Peyer's patch (tissue), 4 donors: ENCODE measurements around the gene CUL1. TPM values are rescaled to one million over a fixed set of nuclear protein-coding genes. Genes with fewer than 3 reads are reported as not detected.

Experiments used
- DNase-seq, 3 donors: peaks; one replicate each; pipeline ENCODE4 v3.0.0-alpha.2; 2017 to 2019
- H3K27ac ChIP-seq, 4 donors: fragments of 200-600 bp; sonication (generic); one replicate each; pipeline ENCODE4 v1.5.1; 2016 to 2019
- H3K27me3 ChIP-seq, 2 donors: fragments of 200-600 bp; sonication (generic); one replicate each; pipeline ENCODE4 v1.5.1; 2019
- H3K36me3 ChIP-seq, 3 donors: fragments of 200-600 bp; sonication (generic); one replicate each; pipeline ENCODE4 v1.5.1; 2016 to 2019
- H3K4me1 ChIP-seq, 4 donors: fragments of 200-600 bp; sonication (generic); one replicate each; pipeline ENCODE4 v1.5.1; 2016 to 2019
- H3K4me3 ChIP-seq, 4 donors: fragments of 200-600 bp; sonication (generic); 1 replicate in 3 of 4; 2 replicates in 1 of 4; pipeline ENCODE4 v1.5.1; 2016 to 2019; ENCODE audit warnings: mild to moderate bottlenecking in 1 of 4
- H3K9me3 ChIP-seq, 4 donors: fragments of 200-600 bp; sonication (generic); one replicate each; pipeline ENCODE4 v1.5.1; 2016 to 2019; ENCODE audit warnings: mild to moderate bottlenecking in 1 of 4
- POLR2A ChIP-seq, 2 donors: fragments of 450-650 bp; IDR thresholded peaks; one replicate each; pipeline ENCODE4 v1.5.1; 2017; ENCODE audit warnings: antibody characterized with exemption in 2 of 2, mild to moderate bottlenecking in 2 of 2, moderate library complexity in 2 of 2
- total RNA-seq, 4 donors: library from RNA; depleted of rRNA; stranded (reverse); fragments of >200 nt; gene quantifications; one replicate each; pipeline ENCODE4 v1.1.0, GENCODE V29; 2016
- TF ChIP-seq, protein P1 (sequence below), 6 experiments: fragments of 450-650 bp in 4 of 6; fragments of 200-600 bp in 2 of 6; sonication (generic) in 1 of 6; IDR thresholded peaks; one replicate each; pipeline ENCODE4 v1.5.1; 2017 to 2019; ENCODE audit warnings: antibody characterized with exemption in 6 of 6, mild to moderate bottlenecking in 3 of 6, moderate library complexity in 1 of 6

Gene CUL1
- total RNA-seq, 4 donors from 2014 or later = 29.5 to 86.6 (median 35.8) TPM

DNA sequence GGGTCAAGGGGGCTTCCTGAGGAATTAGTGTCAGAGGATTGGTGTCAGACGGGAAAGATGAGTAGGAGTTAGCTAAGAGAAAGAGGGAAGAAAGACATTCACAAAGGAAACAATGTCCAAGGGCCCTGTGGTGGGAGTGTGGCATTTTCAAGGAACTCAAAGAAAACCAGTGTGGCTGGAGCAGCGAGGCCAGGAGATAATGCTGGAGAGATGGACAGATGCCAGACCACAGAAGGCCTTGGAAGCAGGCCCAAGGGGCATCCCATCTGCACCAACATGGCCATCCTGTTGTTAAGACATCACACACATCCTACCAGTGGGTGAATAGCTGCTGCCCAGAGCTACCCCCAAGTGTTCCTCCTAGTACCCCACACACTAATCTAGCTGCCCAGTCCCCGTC is 36.1 kb upstream of the CUL1 start:
- DNase-seq = no peak
- H3K27me3 ChIP-seq = no peaks in the 10 kb centered on the region
- no peak overlapping the region for H3K27ac ChIP-seq
- no peaks in the 10 kb centered on the region for H3K9me3 ChIP-seq
- H3K36me3 ChIP-seq = no peaks in the 10 kb centered on the region
- H3K4me1 ChIP-seq = no peaks in the 10 kb centered on the region
- TF ChIP-seq, protein P1, sequence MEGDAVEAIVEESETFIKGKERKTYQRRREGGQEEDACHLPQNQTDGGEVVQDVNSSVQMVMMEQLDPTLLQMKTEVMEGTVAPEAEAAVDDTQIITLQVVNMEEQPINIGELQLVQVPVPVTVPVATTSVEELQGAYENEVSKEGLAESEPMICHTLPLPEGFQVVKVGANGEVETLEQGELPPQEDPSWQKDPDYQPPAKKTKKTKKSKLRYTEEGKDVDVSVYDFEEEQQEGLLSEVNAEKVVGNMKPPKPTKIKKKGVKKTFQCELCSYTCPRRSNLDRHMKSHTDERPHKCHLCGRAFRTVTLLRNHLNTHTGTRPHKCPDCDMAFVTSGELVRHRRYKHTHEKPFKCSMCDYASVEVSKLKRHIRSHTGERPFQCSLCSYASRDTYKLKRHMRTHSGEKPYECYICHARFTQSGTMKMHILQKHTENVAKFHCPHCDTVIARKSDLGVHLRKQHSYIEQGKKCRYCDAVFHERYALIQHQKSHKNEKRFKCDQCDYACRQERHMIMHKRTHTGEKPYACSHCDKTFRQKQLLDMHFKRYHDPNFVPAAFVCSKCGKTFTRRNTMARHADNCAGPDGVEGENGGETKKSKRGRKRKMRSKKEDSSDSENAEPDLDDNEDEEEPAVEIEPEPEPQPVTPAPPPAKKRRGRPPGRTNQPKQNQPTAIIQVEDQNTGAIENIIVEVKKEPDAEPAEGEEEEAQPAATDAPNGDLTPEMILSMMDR (IDR thresholded peaks at IDR 0.05) = no peak
- no peak for TF ChIP-seq POLR2A (IDR thresholded peaks at IDR 0.05)
- H3K4me3 ChIP-seq = no peak overlapping the region

DNA sequence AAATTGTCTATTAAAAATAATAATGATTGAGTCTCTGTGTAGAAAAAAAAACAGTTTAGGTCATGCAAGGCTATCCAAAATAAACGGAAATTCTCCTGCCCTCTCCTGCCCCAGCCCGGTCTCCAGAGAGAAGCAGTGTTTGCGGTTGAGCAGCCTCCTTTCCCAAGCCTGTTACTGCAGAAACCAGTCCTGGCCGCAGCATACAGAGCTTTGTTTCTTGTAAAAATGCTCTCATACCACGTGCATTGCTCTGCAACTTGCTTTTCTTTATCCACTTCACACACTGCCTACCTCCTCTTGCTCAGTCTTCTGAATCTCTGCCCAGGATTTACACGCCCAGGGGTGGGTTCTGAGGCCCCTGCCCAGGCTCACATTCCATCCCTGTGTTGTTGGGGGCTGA is 34.4 kb upstream of the CUL1 start:
- H3K4me1 ChIP-seq = no peaks in the 10 kb centered on the region
- H3K27ac ChIP-seq = no peak overlapping the region
- TF ChIP-seq, protein P1 (IDR thresholded peaks at IDR 0.05) = no peak
- TF ChIP-seq POLR2A (IDR thresholded peaks at IDR 0.05) = no peak
- no peak overlapping the region for H3K4me3 ChIP-seq
- no peak for DNase-seq
- no peaks in the 10 kb centered on the region for H3K36me3 ChIP-seq
- no peaks in the 10 kb centered on the region for H3K27me3 ChIP-seq
- no peaks in the 10 kb centered on the region for H3K9me3 ChIP-seq

- Histone ChIP-seq H3K9me3 (no peaks in the 10 kb centered on the region), H3K4me1 (no peaks in the 10 kb centered on the region), H3K27me3 (no peaks in the 10 kb centered on the region), H3K36me3 (no peaks in the 10 kb centered on the region), H3K27ac (no peak overlapping the region), H3K4me3 (no peak overlapping the region)
- no peak for DNase-seq
- TF ChIP-seq POLR2A (IDR thresholded peaks at IDR 0.05) = no peak
- TF ChIP-seq, protein P1 (IDR thresholded peaks at IDR 0.05) = no peak
Observed at GRCh38 chr7:148665221-148665620, 33.5 kb upstream of the CUL1 start.

- Histone ChIP-seq H3K36me3 (no peaks in the 10 kb centered on the region), H3K9me3 (no peaks in the 10 kb centered on the region), H3K4me3 (no peak overlapping the region), H3K27me3 (no peaks in the 10 kb centered on the region), H3K27ac (no peak overlapping the region), H3K4me1 (no peaks in the 10 kb centered on the region)
- DNase-seq = no peak
- no peak for TF ChIP-seq POLR2A (IDR thresholded peaks at IDR 0.05)
Observed at GRCh38 chr7:148669927-148670326, 28.8 kb upstream of the CUL1 start.

GRCh38 chr7:148670374-148670773 is 28.3 kb upstream of the CUL1 start:
- H3K27me3 ChIP-seq = no peaks in the 10 kb centered on the region
- H3K36me3 ChIP-seq = no peaks in the 10 kb centered on the region
- H3K4me3 ChIP-seq = no peak overlapping the region
- H3K4me1 ChIP-seq = no peaks in the 10 kb centered on the region
- TF ChIP-seq POLR2A (IDR thresholded peaks at IDR 0.05) = no peak
- TF ChIP-seq, protein P1 (IDR thresholded peaks at IDR 0.05) = no peak
- H3K9me3 ChIP-seq = no peaks in the 10 kb centered on the region
- H3K27ac ChIP-seq = no peak overlapping the region
- no peak for DNase-seq

- H3K4me3 ChIP-seq = no peak overlapping the region
- H3K27me3 ChIP-seq = no peaks in the 10 kb centered on the region
- H3K27ac ChIP-seq = no peak overlapping the region
- TF ChIP-seq, protein P1 (IDR thresholded peaks at IDR 0.05) = no peak
- no peak for TF ChIP-seq POLR2A (IDR thresholded peaks at IDR 0.05)
- DNase-seq = no peak
- no peaks in the 10 kb centered on the region for H3K9me3 ChIP-seq
- no peaks in the 10 kb centered on the region for H3K4me1 ChIP-seq
- no peaks in the 10 kb centered on the region for H3K36me3 ChIP-seq
Observed at GRCh38 chr7:148670807-148671206, 27.9 kb upstream of the CUL1 start.
